OCI-LY7 (cell line): ENCODE data around the gene SLC39A7.

Experiments used
- CTCF ChIP-seq: fragments of 200-600 bp; sonication (generic); conservative IDR thresholded peaks from 2 replicates; pipeline ENCODE4 v1.5.1; 2014; ENCODE audit warnings: mild to moderate bottlenecking, antibody characterized with exemption, low read length, moderate library complexity, mixed read lengths
- EZH2phosphoT487 ChIP-seq: fragments of 200-600 bp; sonication (generic); IDR thresholded peaks from 2 replicates; pipeline ENCODE4 v1.6.1; 2018; ENCODE audit warnings: low read depth, borderline replicate concordance, mild to moderate bottlenecking, mixed run types, antibody characterized with exemption, low read length, moderate library complexity, mixed read lengths

GRCh38 chr6:33174784-33175183 is 25.9 kb upstream of the SLC39A7 start:
- TF ChIP-seq CTCF (no peak), EZH2phosphoT487 (no peak)
